ENCODE measurements around the gene AP3M1.

DNA sequence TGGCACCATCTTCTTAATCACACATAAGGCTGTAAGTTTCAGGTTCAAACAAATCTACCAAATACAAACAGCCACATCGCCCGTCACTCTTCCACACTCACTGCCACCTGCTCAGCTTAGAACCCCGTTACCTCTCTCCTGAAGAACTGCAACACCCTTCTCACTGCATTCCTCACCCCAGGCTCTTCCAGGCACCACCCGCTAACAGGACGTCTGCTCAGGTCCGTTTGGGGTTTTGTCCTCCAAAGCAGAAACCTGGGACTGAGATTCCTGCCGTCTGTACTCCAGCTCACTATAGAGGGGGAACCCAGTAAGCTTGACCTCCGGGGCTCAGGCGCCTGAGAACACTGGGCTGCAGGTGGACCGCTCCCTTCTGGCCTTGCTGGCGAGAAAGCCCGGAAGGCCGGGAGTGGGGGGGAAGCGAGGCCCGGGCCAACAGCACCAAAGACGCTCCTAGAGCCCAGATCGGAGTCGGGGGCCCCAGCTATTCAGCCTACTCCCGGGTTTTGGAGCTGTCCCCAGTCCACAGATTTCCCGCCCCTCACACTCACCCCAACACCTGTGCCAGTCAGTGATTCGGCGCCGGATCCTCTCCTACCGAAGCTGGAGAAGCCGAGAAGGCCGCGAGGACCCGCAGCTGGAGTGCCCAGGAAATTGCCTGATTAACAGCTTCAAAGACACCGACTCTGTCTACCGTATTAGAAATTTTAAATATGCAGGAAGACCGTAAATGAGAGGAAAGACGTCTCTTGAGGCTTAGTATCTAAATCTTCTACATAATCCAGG, at the start of gene AP3M1:
- TF ChIP-seq, protein P1, sequence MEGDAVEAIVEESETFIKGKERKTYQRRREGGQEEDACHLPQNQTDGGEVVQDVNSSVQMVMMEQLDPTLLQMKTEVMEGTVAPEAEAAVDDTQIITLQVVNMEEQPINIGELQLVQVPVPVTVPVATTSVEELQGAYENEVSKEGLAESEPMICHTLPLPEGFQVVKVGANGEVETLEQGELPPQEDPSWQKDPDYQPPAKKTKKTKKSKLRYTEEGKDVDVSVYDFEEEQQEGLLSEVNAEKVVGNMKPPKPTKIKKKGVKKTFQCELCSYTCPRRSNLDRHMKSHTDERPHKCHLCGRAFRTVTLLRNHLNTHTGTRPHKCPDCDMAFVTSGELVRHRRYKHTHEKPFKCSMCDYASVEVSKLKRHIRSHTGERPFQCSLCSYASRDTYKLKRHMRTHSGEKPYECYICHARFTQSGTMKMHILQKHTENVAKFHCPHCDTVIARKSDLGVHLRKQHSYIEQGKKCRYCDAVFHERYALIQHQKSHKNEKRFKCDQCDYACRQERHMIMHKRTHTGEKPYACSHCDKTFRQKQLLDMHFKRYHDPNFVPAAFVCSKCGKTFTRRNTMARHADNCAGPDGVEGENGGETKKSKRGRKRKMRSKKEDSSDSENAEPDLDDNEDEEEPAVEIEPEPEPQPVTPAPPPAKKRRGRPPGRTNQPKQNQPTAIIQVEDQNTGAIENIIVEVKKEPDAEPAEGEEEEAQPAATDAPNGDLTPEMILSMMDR (IDR thresholded peaks at IDR 0.05) = no peak
- TF ChIP-seq EZH2phosphoT487 (IDR thresholded peaks at IDR 0.05) = no peak
- TF ChIP-seq EZH2 (IDR thresholded peaks at IDR 0.05) = no peak

Measured in neural progenitor cell (in vitro differentiated cells).